SK-N-DZ (cell line): ENCODE measurements around the gene ANO9. TPM values are rescaled to one million over a fixed set of nuclear protein-coding genes. Genes with fewer than 3 reads are reported as not detected.
A peak's percentile ranks its signal among the peaks of the same experiment; 100 is the strongest.

Source experiments
- DNase-seq: peaks from one replicate; pipeline ENCODE4 v3.0.0-alpha.2; 2015; ENCODE audit warnings: low spot score
- polyA plus RNA-seq, 2 experiments: library from polyadenylated mRNA; depleted of rRNA; stranded (reverse); fragments of >200 nt; gene quantifications; 2 replicates each; pipeline ENCODE4 v1.2.3, GENCODE V29; 2014

ANO9 gene
- polyA plus RNA-seq (2014; cell fraction: cytosol; rRNA removed), result 0.06 TPM in 1 of 2 replicates, not detected in the other
- polyA plus RNA-seq (2014; cell fraction: nucleus; rRNA removed), result 3.1 and 5.7 TPM in 2 replicates

GRCh38 chr11:441418-442274 is at the start of gene ANO9:
TSS of gene ANO9 (minus strand) at chr11:442011. CDS start at chr11:441926, 85 bp downstream.
- DNase-seq, result peak; percentile 48

GRCh38 chr11:491358-491757 is 49.5 kb upstream of the ANO9 start:
- DNase-seq, result no peak

- no peak for DNase-seq
These were observed 49.1 kb upstream of the ANO9 start for GRCh38 chr11:490930-491260.

GRCh38 chr11:490186-490929 is 48.5 kb upstream of the ANO9 start:
- DNase-seq, result no peak

- no peak for DNase-seq
These were observed 47.9 kb upstream of the ANO9 start for GRCh38 chr11:489610-490185.

GRCh38 chr11:488992-489391 is 47.2 kb upstream of the ANO9 start:
- DNase-seq, result no peak

- no peak for DNase-seq
These were observed 46.8 kb upstream of the ANO9 start for GRCh38 chr11:488579-488978.

GRCh38 chr11:488062-488461 is 46.3 kb upstream of the ANO9 start:
- DNase-seq, result no peak

GRCh38 chr11:487571-488021 is 45.8 kb upstream of the ANO9 start:
- DNase-seq, result no peak

GRCh38 chr11:486189-486588 is 44.4 kb upstream of the ANO9 start:
- DNase-seq, result no peak

- DNase-seq, result no peak
These were observed 42.8 kb upstream of the ANO9 start for GRCh38 chr11:484616-485015.

- DNase-seq, result no peak
These were observed 37.5 kb upstream of the ANO9 start for GRCh38 chr11:479311-479710.

GRCh38 chr11:477052-477715 is 35.4 kb upstream of the ANO9 start:
- DNase-seq, result no peak

GRCh38 chr11:476416-476815 is 34.6 kb upstream of the ANO9 start:
- no peak for DNase-seq

GRCh38 chr11:475941-476340 is 34.1 kb upstream of the ANO9 start:
- DNase-seq, result no peak

- DNase-seq, result no peak
These were observed 33.2 kb upstream of the ANO9 start for GRCh38 chr11:474914-475506.

- DNase-seq, result no peak
These were observed 32.4 kb upstream of the ANO9 start for GRCh38 chr11:473962-474785.

GRCh38 chr11:473415-473814 is 31.6 kb upstream of the ANO9 start:
- no peak for DNase-seq

GRCh38 chr11:472816-473215 is 31.0 kb upstream of the ANO9 start:
- no peak for DNase-seq

GRCh38 chr11:472272-472671 is 30.5 kb upstream of the ANO9 start:
- no peak for DNase-seq
